WTC11 (cell line): ENCODE data around the gene ISCA2. TPM values are rescaled to one million over a fixed set of nuclear protein-coding genes. Genes with fewer than 3 reads are reported as not detected.

Source experiments
- ATAC-seq: fragments of 200-7000 bp; cut with Tn5 transposase; 2 replicates; pipeline ENCODE4 v1.10.0; 2021; ENCODE audit warnings: mild to moderate bottlenecking, moderate library complexity
- CTCF ChIA-PET: fragments of 300-600 bp; sonication (Branson Sonifier 250); formaldehyde crosslinking; loops from one replicate; lab custom pipeline; 2021; ENCODE audit warnings: antibody characterized with exemption; lab: Charles Lee
- POLR2A ChIA-PET: fragments of 350-600 bp; sonication (Branson Sonifier 250); formaldehyde crosslinking; loops from one replicate; lab custom pipeline; 2021; ENCODE audit warnings: antibody characterized with exemption; lab: Charles Lee
- DNase-seq: peaks from one replicate; pipeline ENCODE4 v3.0.0; 2021; ENCODE audit warnings: low spot score
- H3K27ac Mint-ChIP-seq: 2 replicates; pipeline ENCODE4 v1.8.0; 2021; ENCODE audit warnings: mixed read lengths
- H3K27me3 Mint-ChIP-seq: 2 replicates; pipeline ENCODE4 v1.8.0; 2021; ENCODE audit warnings: low read depth, mild to moderate bottlenecking, moderate library complexity, mixed read lengths
- H3K36me3 Mint-ChIP-seq: 2 replicates; pipeline ENCODE4 v1.8.0; 2021; ENCODE audit warnings: mixed read lengths
- H3K4me1 Mint-ChIP-seq: 2 replicates; pipeline ENCODE4 v1.8.0; 2022; ENCODE audit warnings: mixed read lengths
- H3K4me3 Mint-ChIP-seq: 2 replicates; pipeline ENCODE4 v1.8.0; 2021; ENCODE audit warnings: mild to moderate bottlenecking, moderate library complexity, mixed read lengths
- H3K9me3 Mint-ChIP-seq: 2 replicates; pipeline ENCODE4 v1.8.0; 2021; ENCODE audit warnings: mixed read lengths
- ATF1 ChIP-seq: sonication (generic); formaldehyde crosslinking; IDR thresholded peaks from 2 replicates; pipeline ENCODE4 v1.8.1; 2023; ENCODE audit warnings: mild to moderate bottlenecking, moderate library complexity, missing genetic modification reagents
- CREM ChIP-seq: sonication (generic); formaldehyde crosslinking; IDR thresholded peaks from 2 replicates; pipeline ENCODE4 v1.8.1; 2022; ENCODE audit warnings: mild to moderate bottlenecking, missing genetic modification reagents, moderate library complexity
- FOXJ3 ChIP-seq: sonication (generic); formaldehyde crosslinking; IDR thresholded peaks from 2 replicates; pipeline ENCODE4 v1.9.0; 2021; ENCODE audit warnings: missing genetic modification reagents, mild to moderate bottlenecking, borderline replicate concordance
- GRHL2 ChIP-seq: fragments of 250-450 bp; sonication (Bioruptor Pico); IDR thresholded peaks from 2 replicates; pipeline ENCODE4 v1.8.0; 2022; ENCODE audit warnings: mild to moderate bottlenecking, moderate library complexity; ENCODE audit not compliant: insufficient replicate concordance, severe bottlenecking
- MXD4 ChIP-seq: fragments of 250-450 bp; sonication (Bioruptor Pico); IDR thresholded peaks from 2 replicates; pipeline ENCODE4 v1.8.0; 2021; ENCODE audit warnings: mild to moderate bottlenecking, moderate library complexity, borderline replicate concordance
- NFATC4 ChIP-seq: fragments of 250-450 bp; sonication (Bioruptor Pico); IDR thresholded peaks from 2 replicates; pipeline ENCODE4 v1.9.0; 2021; ENCODE audit warnings: mild to moderate bottlenecking
- RORB ChIP-seq: fragments of 250-450 bp; sonication (Bioruptor Pico); IDR thresholded peaks from 2 replicates; pipeline ENCODE4 v1.9.0; 2021; ENCODE audit warnings: mild to moderate bottlenecking
- SOX15 ChIP-seq: fragments of 250-450 bp; sonication (Bioruptor Pico); IDR thresholded peaks from 2 replicates; pipeline ENCODE4 v1.9.0; 2021; ENCODE audit warnings: mild to moderate bottlenecking
- SP1 ChIP-seq: sonication (generic); formaldehyde crosslinking; conservative IDR thresholded peaks from 2 replicates; pipeline ENCODE4 v1.8.1; 2022; ENCODE audit warnings: missing genetic modification reagents
- ZNF671 ChIP-seq: fragments of 250-450 bp; sonication (Bioruptor Pico); IDR thresholded peaks from 2 replicates; pipeline ENCODE4 v1.8.0; 2021; ENCODE audit warnings: mild to moderate bottlenecking
- total RNA-seq: library from RNA; stranded (reverse); gene quantifications from 3 replicates; pipeline ENCODE4 v1.2.3, GENCODE V29; 2021
- TF ChIP-seq, protein P1 (sequence below): fragments of 200-600 bp; IDR thresholded peaks from 2 replicates; pipeline ENCODE4 v1.8.0; 2022; ENCODE audit warnings: antibody characterized with exemption
- TF ChIP-seq, protein P2 (sequence below): fragments of 250-450 bp; sonication (Bioruptor Pico); IDR thresholded peaks from 2 replicates; pipeline ENCODE4 v1.9.0; 2021; ENCODE audit warnings: mild to moderate bottlenecking, borderline replicate concordance
- TF ChIP-seq, protein P3 (sequence below): sonication (generic); formaldehyde crosslinking; IDR thresholded peaks from 2 replicates; pipeline ENCODE4 v1.8.0; 2022; ENCODE audit warnings: mild to moderate bottlenecking, missing genetic modification reagents
- TF ChIP-seq, protein P4 (sequence below): sonication (generic); formaldehyde crosslinking; conservative IDR thresholded peaks from 2 replicates; pipeline ENCODE4 v1.8.1; 2023; ENCODE audit warnings: mild to moderate bottlenecking, low read depth, missing genetic modification reagents, moderate library complexity
- TF ChIP-seq, protein P5 (sequence below): sonication (generic); formaldehyde crosslinking; IDR thresholded peaks from 2 replicates; pipeline ENCODE4 v1.8.0; 2022; ENCODE audit warnings: mild to moderate bottlenecking, missing genetic modification reagents
- TF ChIP-seq, protein P6 (sequence below): fragments of 250-450 bp; sonication (Bioruptor Pico); IDR thresholded peaks from 2 replicates; pipeline ENCODE4 v1.9.0; 2021; ENCODE audit warnings: mild to moderate bottlenecking
- TF ChIP-seq, protein P7 (sequence below): sonication (generic); formaldehyde crosslinking; IDR thresholded peaks from 2 replicates; pipeline ENCODE4 v1.8.0; 2022; ENCODE audit warnings: mild to moderate bottlenecking, missing genetic modification reagents
- TF ChIP-seq, protein P8 (sequence below): sonication (generic); formaldehyde crosslinking; IDR thresholded peaks from 2 replicates; pipeline ENCODE4 v1.8.1; 2023; ENCODE audit warnings: mild to moderate bottlenecking, moderate library complexity, missing genetic modification reagents

ISCA2 gene
- total RNA-seq, 1 experiment from 2014 or later = 50.1 TPM

DNA sequence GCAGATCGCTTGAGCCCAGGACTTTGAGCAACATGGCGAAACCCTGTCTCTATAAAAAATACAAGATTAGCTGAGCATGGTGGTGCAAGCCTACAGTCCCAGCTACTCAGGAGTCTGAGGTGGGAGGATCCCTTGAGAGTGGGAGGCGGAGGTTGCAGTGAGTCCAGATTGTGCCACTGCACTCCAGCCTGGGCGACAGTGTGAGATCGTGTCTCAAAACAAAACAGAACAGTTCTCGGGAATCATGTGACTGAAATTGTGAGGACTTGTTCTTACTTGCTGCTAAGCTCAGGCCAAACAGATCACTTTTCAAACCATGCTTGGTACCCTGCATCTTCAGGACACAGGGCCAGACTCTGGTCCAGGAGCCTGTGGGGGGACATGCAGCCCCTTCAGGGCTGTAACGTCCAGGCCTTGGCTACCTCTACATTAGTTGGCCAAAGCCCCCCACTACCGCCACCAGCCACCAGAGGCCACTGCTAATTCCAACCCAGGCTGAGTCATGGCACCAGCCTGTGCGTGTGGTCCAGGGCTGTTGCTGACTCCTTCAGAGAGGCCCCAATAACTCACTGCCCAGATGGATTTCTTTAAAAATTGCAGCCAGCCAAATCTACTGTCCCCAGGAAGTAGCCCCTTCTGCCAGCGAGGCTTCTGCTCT lies 34.1 kb upstream of the ISCA2 start:
- Mint-ChIP-seq H3K4me3 (no peak overlapping the region), H3K9me3 (peaks cover 12% of the 10 kb centered on the region), H3K27ac (no peak overlapping the region), H3K27me3 (peaks cover 4% of the 10 kb centered on the region; the same call in 1 of the 2 replicates), H3K4me1 (peaks cover 3% of the 10 kb centered on the region), H3K36me3 (peaks cover 11% of the 10 kb centered on the region)
- DNase-seq (peak; percentile 77), ATAC-seq (peak; percentile 98)
- POLR2A ChIA-PET = no interaction called here
- CTCF ChIA-PET = interaction anchor here (0.6 to 3.3 kb wide), 5 partner anchors 10 to 1311 kb away, joined by 3 to 11 read pairs (median 4); no protein-coding TSS in a partner anchor
- TF ChIP-seq, protein P1, sequence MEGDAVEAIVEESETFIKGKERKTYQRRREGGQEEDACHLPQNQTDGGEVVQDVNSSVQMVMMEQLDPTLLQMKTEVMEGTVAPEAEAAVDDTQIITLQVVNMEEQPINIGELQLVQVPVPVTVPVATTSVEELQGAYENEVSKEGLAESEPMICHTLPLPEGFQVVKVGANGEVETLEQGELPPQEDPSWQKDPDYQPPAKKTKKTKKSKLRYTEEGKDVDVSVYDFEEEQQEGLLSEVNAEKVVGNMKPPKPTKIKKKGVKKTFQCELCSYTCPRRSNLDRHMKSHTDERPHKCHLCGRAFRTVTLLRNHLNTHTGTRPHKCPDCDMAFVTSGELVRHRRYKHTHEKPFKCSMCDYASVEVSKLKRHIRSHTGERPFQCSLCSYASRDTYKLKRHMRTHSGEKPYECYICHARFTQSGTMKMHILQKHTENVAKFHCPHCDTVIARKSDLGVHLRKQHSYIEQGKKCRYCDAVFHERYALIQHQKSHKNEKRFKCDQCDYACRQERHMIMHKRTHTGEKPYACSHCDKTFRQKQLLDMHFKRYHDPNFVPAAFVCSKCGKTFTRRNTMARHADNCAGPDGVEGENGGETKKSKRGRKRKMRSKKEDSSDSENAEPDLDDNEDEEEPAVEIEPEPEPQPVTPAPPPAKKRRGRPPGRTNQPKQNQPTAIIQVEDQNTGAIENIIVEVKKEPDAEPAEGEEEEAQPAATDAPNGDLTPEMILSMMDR = peak; percentile 45
- TF ChIP-seq, protein P2, sequence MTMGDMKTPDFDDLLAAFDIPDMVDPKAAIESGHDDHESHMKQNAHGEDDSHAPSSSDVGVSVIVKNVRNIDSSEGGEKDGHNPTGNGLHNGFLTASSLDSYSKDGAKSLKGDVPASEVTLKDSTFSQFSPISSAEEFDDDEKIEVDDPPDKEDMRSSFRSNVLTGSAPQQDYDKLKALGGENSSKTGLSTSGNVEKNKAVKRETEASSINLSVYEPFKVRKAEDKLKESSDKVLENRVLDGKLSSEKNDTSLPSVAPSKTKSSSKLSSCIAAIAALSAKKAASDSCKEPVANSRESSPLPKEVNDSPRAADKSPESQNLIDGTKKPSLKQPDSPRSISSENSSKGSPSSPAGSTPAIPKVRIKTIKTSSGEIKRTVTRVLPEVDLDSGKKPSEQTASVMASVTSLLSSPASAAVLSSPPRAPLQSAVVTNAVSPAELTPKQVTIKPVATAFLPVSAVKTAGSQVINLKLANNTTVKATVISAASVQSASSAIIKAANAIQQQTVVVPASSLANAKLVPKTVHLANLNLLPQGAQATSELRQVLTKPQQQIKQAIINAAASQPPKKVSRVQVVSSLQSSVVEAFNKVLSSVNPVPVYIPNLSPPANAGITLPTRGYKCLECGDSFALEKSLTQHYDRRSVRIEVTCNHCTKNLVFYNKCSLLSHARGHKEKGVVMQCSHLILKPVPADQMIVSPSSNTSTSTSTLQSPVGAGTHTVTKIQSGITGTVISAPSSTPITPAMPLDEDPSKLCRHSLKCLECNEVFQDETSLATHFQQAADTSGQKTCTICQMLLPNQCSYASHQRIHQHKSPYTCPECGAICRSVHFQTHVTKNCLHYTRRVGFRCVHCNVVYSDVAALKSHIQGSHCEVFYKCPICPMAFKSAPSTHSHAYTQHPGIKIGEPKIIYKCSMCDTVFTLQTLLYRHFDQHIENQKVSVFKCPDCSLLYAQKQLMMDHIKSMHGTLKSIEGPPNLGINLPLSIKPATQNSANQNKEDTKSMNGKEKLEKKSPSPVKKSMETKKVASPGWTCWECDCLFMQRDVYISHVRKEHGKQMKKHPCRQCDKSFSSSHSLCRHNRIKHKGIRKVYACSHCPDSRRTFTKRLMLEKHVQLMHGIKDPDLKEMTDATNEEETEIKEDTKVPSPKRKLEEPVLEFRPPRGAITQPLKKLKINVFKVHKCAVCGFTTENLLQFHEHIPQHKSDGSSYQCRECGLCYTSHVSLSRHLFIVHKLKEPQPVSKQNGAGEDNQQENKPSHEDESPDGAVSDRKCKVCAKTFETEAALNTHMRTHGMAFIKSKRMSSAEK (CRISPR knock-in tag) = no peak
- TF ChIP-seq, protein P3, sequence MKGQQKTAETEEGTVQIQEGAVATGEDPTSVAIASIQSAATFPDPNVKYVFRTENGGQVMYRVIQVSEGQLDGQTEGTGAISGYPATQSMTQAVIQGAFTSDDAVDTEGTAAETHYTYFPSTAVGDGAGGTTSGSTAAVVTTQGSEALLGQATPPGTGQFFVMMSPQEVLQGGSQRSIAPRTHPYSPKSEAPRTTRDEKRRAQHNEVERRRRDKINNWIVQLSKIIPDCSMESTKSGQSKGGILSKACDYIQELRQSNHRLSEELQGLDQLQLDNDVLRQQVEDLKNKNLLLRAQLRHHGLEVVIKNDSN = 0 out of 2 replicates have a peak, but pooled peaks have one; percentile 15

DNA sequence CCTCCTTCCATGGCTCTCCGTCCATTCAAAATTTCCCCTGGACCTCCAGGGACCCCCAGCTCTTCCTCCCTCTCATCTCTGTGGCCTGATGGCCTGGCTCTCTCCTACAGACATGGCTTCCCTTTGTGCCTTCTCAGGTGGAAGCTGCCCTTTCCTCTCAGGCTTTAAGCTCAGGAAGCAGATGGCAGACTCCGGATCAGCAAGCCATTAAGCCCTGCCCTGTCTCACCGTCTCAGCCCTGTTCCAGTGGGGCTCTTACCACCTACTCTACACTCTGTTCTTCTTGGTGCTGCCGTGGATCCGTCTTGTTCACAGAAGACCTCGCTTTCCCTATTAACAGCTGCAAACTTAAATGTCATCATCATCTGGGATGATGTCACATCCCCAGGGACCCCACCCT lies 33.6 kb upstream of the ISCA2 start:
- Mint-ChIP-seq H3K9me3 (peaks cover 7% of the 10 kb centered on the region), H3K4me1 (peaks cover 3% of the 10 kb centered on the region), H3K27ac (no peak overlapping the region), H3K4me3 (no peak overlapping the region), H3K36me3 (peaks cover 6% of the 10 kb centered on the region), H3K27me3 (peaks cover 4% of the 10 kb centered on the region; the same call in 1 of the 2 replicates)
- DNase-seq (no peak), ATAC-seq (no peak)
- CTCF ChIA-PET = interaction anchor here (0.6 to 3.3 kb wide), 7 partner anchors 11 to 1310 kb away, joined by 3 to 11 read pairs (median 4); no protein-coding TSS in a partner anchor
- POLR2A ChIA-PET = no interaction called here
- TF ChIP-seq, protein P1 = no peak
- TF ChIP-seq SOX15 (CRISPR knock-in tag) (no peak), RORB (CRISPR knock-in tag) (no peak), MXD4 (CRISPR knock-in tag) (no peak), NFATC4 (CRISPR knock-in tag) (no peak), SP1 (CRISPR knock-in tag) (no peak), FOXJ3 (no peak), GRHL2 (CRISPR knock-in tag) (no peak), ATF1 (no peak), CREM (CRISPR knock-in tag) (no peak), ZNF671 (CRISPR knock-in tag) (no peak)
- TF ChIP-seq, protein P4, sequence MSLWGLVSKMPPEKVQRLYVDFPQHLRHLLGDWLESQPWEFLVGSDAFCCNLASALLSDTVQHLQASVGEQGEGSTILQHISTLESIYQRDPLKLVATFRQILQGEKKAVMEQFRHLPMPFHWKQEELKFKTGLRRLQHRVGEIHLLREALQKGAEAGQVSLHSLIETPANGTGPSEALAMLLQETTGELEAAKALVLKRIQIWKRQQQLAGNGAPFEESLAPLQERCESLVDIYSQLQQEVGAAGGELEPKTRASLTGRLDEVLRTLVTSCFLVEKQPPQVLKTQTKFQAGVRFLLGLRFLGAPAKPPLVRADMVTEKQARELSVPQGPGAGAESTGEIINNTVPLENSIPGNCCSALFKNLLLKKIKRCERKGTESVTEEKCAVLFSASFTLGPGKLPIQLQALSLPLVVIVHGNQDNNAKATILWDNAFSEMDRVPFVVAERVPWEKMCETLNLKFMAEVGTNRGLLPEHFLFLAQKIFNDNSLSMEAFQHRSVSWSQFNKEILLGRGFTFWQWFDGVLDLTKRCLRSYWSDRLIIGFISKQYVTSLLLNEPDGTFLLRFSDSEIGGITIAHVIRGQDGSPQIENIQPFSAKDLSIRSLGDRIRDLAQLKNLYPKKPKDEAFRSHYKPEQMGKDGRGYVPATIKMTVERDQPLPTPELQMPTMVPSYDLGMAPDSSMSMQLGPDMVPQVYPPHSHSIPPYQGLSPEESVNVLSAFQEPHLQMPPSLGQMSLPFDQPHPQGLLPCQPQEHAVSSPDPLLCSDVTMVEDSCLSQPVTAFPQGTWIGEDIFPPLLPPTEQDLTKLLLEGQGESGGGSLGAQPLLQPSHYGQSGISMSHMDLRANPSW (CRISPR knock-in tag) = no peak
- TF ChIP-seq, protein P5, sequence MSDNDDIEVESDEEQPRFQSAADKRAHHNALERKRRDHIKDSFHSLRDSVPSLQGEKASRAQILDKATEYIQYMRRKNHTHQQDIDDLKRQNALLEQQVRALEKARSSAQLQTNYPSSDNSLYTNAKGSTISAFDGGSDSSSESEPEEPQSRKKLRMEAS = no peak
- TF ChIP-seq, protein P6, sequence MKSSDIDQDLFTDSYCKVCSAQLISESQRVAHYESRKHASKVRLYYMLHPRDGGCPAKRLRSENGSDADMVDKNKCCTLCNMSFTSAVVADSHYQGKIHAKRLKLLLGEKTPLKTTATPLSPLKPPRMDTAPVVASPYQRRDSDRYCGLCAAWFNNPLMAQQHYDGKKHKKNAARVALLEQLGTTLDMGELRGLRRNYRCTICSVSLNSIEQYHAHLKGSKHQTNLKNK (CRISPR knock-in tag) = no peak
- TF ChIP-seq, protein P7, sequence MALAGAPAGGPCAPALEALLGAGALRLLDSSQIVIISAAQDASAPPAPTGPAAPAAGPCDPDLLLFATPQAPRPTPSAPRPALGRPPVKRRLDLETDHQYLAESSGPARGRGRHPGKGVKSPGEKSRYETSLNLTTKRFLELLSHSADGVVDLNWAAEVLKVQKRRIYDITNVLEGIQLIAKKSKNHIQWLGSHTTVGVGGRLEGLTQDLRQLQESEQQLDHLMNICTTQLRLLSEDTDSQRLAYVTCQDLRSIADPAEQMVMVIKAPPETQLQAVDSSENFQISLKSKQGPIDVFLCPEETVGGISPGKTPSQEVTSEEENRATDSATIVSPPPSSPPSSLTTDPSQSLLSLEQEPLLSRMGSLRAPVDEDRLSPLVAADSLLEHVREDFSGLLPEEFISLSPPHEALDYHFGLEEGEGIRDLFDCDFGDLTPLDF (CRISPR knock-in tag) = no peak
- TF ChIP-seq, protein P8, sequence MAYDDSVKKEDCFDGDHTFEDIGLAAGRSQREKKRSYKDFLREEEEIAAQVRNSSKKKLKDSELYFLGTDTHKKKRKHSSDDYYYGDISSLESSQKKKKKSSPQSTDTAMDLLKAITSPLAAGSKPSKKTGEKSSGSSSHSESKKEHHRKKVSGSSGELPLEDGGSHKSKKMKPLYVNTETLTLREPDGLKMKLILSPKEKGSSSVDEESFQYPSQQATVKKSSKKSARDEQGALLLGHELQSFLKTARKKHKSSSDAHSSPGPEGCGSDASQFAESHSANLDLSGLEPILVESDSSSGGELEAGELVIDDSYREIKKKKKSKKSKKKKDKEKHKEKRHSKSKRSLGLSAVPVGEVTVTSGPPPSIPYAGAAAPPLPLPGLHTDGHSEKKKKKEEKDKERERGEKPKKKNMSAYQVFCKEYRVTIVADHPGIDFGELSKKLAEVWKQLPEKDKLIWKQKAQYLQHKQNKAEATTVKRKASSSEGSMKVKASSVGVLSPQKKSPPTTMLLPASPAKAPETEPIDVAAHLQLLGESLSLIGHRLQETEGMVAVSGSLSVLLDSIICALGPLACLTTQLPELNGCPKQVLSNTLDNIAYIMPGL = no peak
